H1 (cell line): Measurements from ENCODE around the gene ZNF488. TPM values are rescaled to one million over a fixed set of nuclear protein-coding genes. Genes with fewer than 3 reads are reported as not detected.

ENCODE experiments used
- CTCF ChIA-PET: fragments of 300-600 bp; sonication (Branson Sonifier 250); formaldehyde crosslinking; loops from one replicate; lab custom pipeline; 2021; ENCODE audit not compliant: partially characterized antibody; lab: Charles Lee
- POLR2A ChIA-PET: fragments of 300-600 bp; sonication (Branson Sonifier 250); formaldehyde crosslinking; loops from one replicate; lab custom pipeline; 2021; ENCODE audit warnings: inconsistent platforms; ENCODE audit not compliant: partially characterized antibody; lab: Charles Lee
- DNase-seq, 2 experiments: peaks; one replicate each; pipeline versions ENCODE4 v3.0.0 to v3.0.0-alpha.2; 2010 to 2022; ENCODE audit warnings: low spot score in 2 of 2, low read depth in 1 of 2, mixed read lengths in 1 of 2
- FAIRE-seq: peaks from 2 replicates; lab custom pipeline; 2011; peaks lifted over from hg19 to GRCh38; lab: Jason Lieb, UNC
- H2AFZ ChIP-seq: 2 replicates; pipeline ENCODE4 v1.8.1; 2012; ENCODE audit warnings: low read length, inconsistent platforms
- H2AK5ac ChIP-seq: 2 replicates; pipeline ENCODE4 v1.6.1; 2013; ENCODE audit warnings: low read depth, low read length
- H2BK120ac ChIP-seq: replicated peaks from 2 replicates; pipeline ENCODE3; 2013; ENCODE audit warnings: low read depth, low read length, inconsistent platforms
- H2BK12ac ChIP-seq: 2 replicates; pipeline ENCODE4 v1.6.1; 2013; ENCODE audit warnings: low read depth, low read length
- H2BK15ac ChIP-seq: 2 replicates; pipeline ENCODE4 v1.6.1; 2013; ENCODE audit warnings: low read length
- H2BK20ac ChIP-seq: 2 replicates; pipeline ENCODE4 v1.6.1; 2013; ENCODE audit warnings: low read length
- H2BK5ac ChIP-seq: 2 replicates; pipeline ENCODE4 v1.6.1; 2013; ENCODE audit warnings: low read depth, low read length
- H3K14ac ChIP-seq: 2 replicates; pipeline ENCODE4 v1.6.1; 2013; ENCODE audit warnings: inconsistent platforms; ENCODE audit not compliant: insufficient read length
- H3K18ac ChIP-seq: 2 replicates; pipeline ENCODE4 v1.6.1; 2013; ENCODE audit warnings: low read length; ENCODE audit errors: extremely low read depth
- H3K23ac ChIP-seq: 2 replicates; pipeline ENCODE4 v1.6.1; 2013; ENCODE audit warnings: inconsistent platforms; ENCODE audit not compliant: insufficient read length
- H3K23me2 ChIP-seq: 2 replicates; pipeline ENCODE4 v1.6.1; 2013; ENCODE audit warnings: low read depth, low read length
- H3K27ac ChIP-seq: 2 replicates; pipeline ENCODE4 v1.6.1; 2011; ENCODE audit warnings: low read depth, low read length, inconsistent platforms
- H3K27me3 ChIP-seq, 4 experiments: replicated peaks in 1 of 4; 1 replicate in 1 of 4; 2 replicates in 3 of 4; pipeline versions ENCODE4 v1.6.1 to v1.8.1; 2011 to 2013; ENCODE audit warnings: low read length in 3 of 4, mild to moderate bottlenecking in 3 of 4, inconsistent platforms in 2 of 4, mixed read lengths in 2 of 4, moderate library complexity in 1 of 4; ENCODE audit not compliant: control insufficient read depth in 3 of 4, insufficient read depth in 3 of 4; ENCODE audit errors: extremely low read depth in 1 of 4
- H3K36me3 ChIP-seq, 4 experiments: 2 replicates each; pipeline versions ENCODE4 v1.6.1 to v1.8.1; 2011 to 2013; ENCODE audit warnings: mild to moderate bottlenecking in 4 of 4, low read length in 3 of 4, moderate library complexity in 2 of 4, control low read depth in 1 of 4, inconsistent platforms in 1 of 4; ENCODE audit not compliant: insufficient read depth in 4 of 4, control insufficient read depth in 2 of 4
- H3K4ac ChIP-seq: replicated peaks from 2 replicates; pipeline ENCODE3; 2013; ENCODE audit warnings: low read length, low read depth, mixed read lengths, inconsistent platforms; ENCODE audit not compliant: insufficient read length
- H3K4me1 ChIP-seq, 4 experiments: replicated peaks in 1 of 4; 1 replicate in 1 of 4; 2 replicates in 3 of 4; pipeline versions ENCODE4 v1.6.1 to v1.8.1; 2011 to 2013; ENCODE audit warnings: low read length in 3 of 4, inconsistent platforms in 2 of 4, mixed read lengths in 1 of 4; ENCODE audit not compliant: insufficient read depth in 4 of 4, control insufficient read depth in 3 of 4
- H3K4me2 ChIP-seq, 2 experiments: 2 replicates each; pipeline versions ENCODE4 v1.6.1 to v1.8.1; 2011 to 2013; ENCODE audit warnings: low read depth in 2 of 2, low read length in 2 of 2, control low read depth in 1 of 2, inconsistent platforms in 1 of 2, mild to moderate bottlenecking in 1 of 2; ENCODE audit not compliant: insufficient read depth in 1 of 2
- H3K4me3 ChIP-seq, 4 experiments: fragments of 200-600, 300-600 bp in 1 of 4; sonication (generic), shearing (Covaris generic), sonication (Bioruptor Twin) in 1 of 4; 2 replicates each; pipeline versions ENCODE4 v1.5.1 to v1.8.1; 2011 to 2016; ENCODE audit warnings: low read length in 4 of 4, low read depth in 3 of 4, control low read depth in 2 of 4, inconsistent platforms in 2 of 4, mild to moderate bottlenecking in 2 of 4, mixed read lengths in 1 of 4, moderate library complexity in 1 of 4; ENCODE audit not compliant: insufficient read depth in 2 of 4; ENCODE audit errors: extremely low read depth in 1 of 4
- H3K56ac ChIP-seq: replicated peaks from 2 replicates; pipeline ENCODE3; 2013; ENCODE audit warnings: low read depth, mild to moderate bottlenecking, mixed read lengths, low read length, inconsistent platforms; ENCODE audit not compliant: insufficient read length
- H3K79me1 ChIP-seq: 2 replicates; pipeline ENCODE4 v1.6.1; 2013; ENCODE audit warnings: low read depth, low read length, control low read depth
- H3K79me2 ChIP-seq, 2 experiments: 2 replicates each; pipeline versions ENCODE4 v1.6.1 to v1.8.1; 2012 to 2013; ENCODE audit warnings: low read length in 2 of 2, mild to moderate bottlenecking in 2 of 2, inconsistent platforms in 1 of 2; ENCODE audit not compliant: insufficient read depth in 2 of 2, control insufficient read depth in 1 of 2
- H3K9ac ChIP-seq, 4 experiments: replicated peaks in 1 of 4; 1 replicate in 1 of 4; 2 replicates in 3 of 4; pipeline versions ENCODE4 v1.6.1 to v1.8.1; 2011 to 2013; ENCODE audit warnings: low read depth in 3 of 4, low read length in 3 of 4, control low read depth in 2 of 4, mild to moderate bottlenecking in 2 of 4, moderate library complexity in 2 of 4, inconsistent platforms in 1 of 4; ENCODE audit errors: extremely low read depth in 1 of 4
- H3K9me3 ChIP-seq, 2 experiments: 2 replicates each; pipeline versions ENCODE4 v1.6.1 to v1.8.1; 2012 to 2013; ENCODE audit warnings: mild to moderate bottlenecking in 2 of 2, moderate library complexity in 2 of 2, control low read depth in 1 of 2, inconsistent platforms in 1 of 2, low read depth in 1 of 2, low read length in 1 of 2, mixed read lengths in 1 of 2; ENCODE audit not compliant: insufficient read depth in 2 of 2
- H4K20me1 ChIP-seq, 2 experiments: replicated peaks in 1 of 2; 2 replicates each; pipeline versions ENCODE3 to v1.8.1; 2011 to 2013; ENCODE audit warnings: inconsistent platforms in 2 of 2, low read length in 2 of 2, mild to moderate bottlenecking in 1 of 2; ENCODE audit not compliant: insufficient read depth in 2 of 2, control insufficient read depth in 1 of 2
- H4K5ac ChIP-seq: 2 replicates; pipeline ENCODE4 v1.6.1; 2013; ENCODE audit warnings: low read length, low read depth, mixed read lengths, inconsistent platforms; ENCODE audit not compliant: insufficient read length
- H4K8ac ChIP-seq: 2 replicates; pipeline ENCODE4 v1.8.0; 2013; ENCODE audit warnings: mild to moderate bottlenecking, moderate library complexity, low read length, inconsistent platforms; ENCODE audit not compliant: insufficient read depth; ENCODE audit errors: extremely low read depth
- H4K91ac ChIP-seq: replicated peaks from 2 replicates; pipeline ENCODE3; 2013; ENCODE audit warnings: low read length, mixed read lengths, inconsistent platforms; ENCODE audit not compliant: insufficient read length
- CBX5 ChIP-seq: fragments of 300-800, 300-1000 bp; sonication (generic); IDR thresholded peaks from 2 replicates; pipeline ENCODE4 v1.7.1; 2016; ENCODE audit warnings: antibody characterized with exemption, low read length, low read depth
- CREB1 ChIP-seq: IDR thresholded peaks from 2 replicates; pipeline ENCODE4 v1.6.1; 2012; ENCODE audit warnings: inconsistent platforms
- EGR1 ChIP-seq: IDR thresholded peaks from 2 replicates; pipeline ENCODE4 v1.6.1; 2011; ENCODE audit warnings: low read depth, low read length, borderline replicate concordance
- FOSL1 ChIP-seq: IDR thresholded peaks from 2 replicates; pipeline ENCODE4 v1.6.1; 2011; ENCODE audit warnings: mild to moderate bottlenecking, low read depth, low read length, moderate library complexity; ENCODE audit not compliant: insufficient read depth
- SIN3A ChIP-seq, 2 experiments: IDR thresholded peaks in 1 of 2; conservative IDR thresholded peaks in 1 of 2; 2 replicates each; pipeline ENCODE4 v1.6.1; 2011 to 2012; ENCODE audit warnings: low read length in 2 of 2, improper control_type of control experiment in 1 of 2, low read depth in 1 of 2, mild to moderate bottlenecking in 1 of 2
- TAF1 ChIP-seq: IDR thresholded peaks from 2 replicates; pipeline ENCODE4 v1.6.1; 2011; ENCODE audit warnings: mild to moderate bottlenecking, low read depth, low read length
- TEAD4 ChIP-seq: IDR thresholded peaks from 2 replicates; pipeline ENCODE4 v1.6.1; 2012; ENCODE audit warnings: low read depth, low read length, inconsistent platforms, mixed read lengths
- YY1 ChIP-seq: IDR thresholded peaks from 2 replicates; pipeline ENCODE4 v1.6.1; 2011; ENCODE audit warnings: low read depth, mild to moderate bottlenecking, low read length
- WGBS, 2 experiments: shearing (Covaris generic) in 1 of 2; methylation state at CpG; one replicate each; pipeline versions ENCODE4 v1.1.6 to v1.1.7; 2013 to 2015; ENCODE audit warnings: low lambda C conversion rate in 2 of 2, mixed read lengths in 2 of 2, inconsistent platforms in 1 of 2, low coverage in 1 of 2, missing lambda C conversion rate in 1 of 2; ENCODE audit not compliant: insufficient replicate concordance in 2 of 2, insufficient coverage in 1 of 2, insufficient read length in 1 of 2; ENCODE audit errors: extremely low coverage in 1 of 2, missing lambda C conversion rate in 1 of 2; 5-methylcytosine and 5-hydroxymethylcytosine counted together
- polyA plus RNA-seq, 7 experiments: library from polyadenylated mRNA; depleted of rRNA in 3 of 7; stranded (reverse) in 5 of 7; unstranded in 2 of 7; fragments of >200 nt in 5 of 7; fragments of 200-250 nt in 2 of 7; gene quantifications; 1 replicate in 5 of 7; 2 replicates in 1 of 7; 4 replicates in 1 of 7; pipeline versions ENCODE4 v1.2.1 to v1.2.3, GENCODE V29; 2011 to 2013; ENCODE audit warnings: missing spikeins in 2 of 7, mixed read lengths in 2 of 7
- total RNA-seq: library from RNA; stranded (reverse); fragmentation: NEBNext Ultra II Directional; extraction: Animal tissue kit (Norgen Biotek cat#: 25700); gene quantifications from 2 replicates; pipeline ENCODE4 v1.2.1, GENCODE V29; 2021
- TF ChIP-seq, protein P1 (sequence below): IDR thresholded peaks from 2 replicates; pipeline ENCODE4 v1.6.1; 2012; ENCODE audit warnings: inconsistent platforms

ZNF488 gene
- total and polyA plus RNA-seq, 2 of the 8 experiments (the other 6 are each of a cell fraction or from before 2014, with no cell fraction given): 7.9 to 11.4 TPM

- ChIA-PET POLR2A (no interaction called here), CTCF (interaction anchor here (1.0 kb wide), 1 partner anchor 40 kb away, joined by 3 read pairs; no protein-coding TSS in a partner anchor)
- H2BK120ac ChIP-seq: no peak overlapping the region
- H3K27me3 ChIP-seq: no peaks in the 10 kb centered on the region; a peak in 1 of 7 replicates
- no peaks in the 10 kb centered on the region for H3K9me3 ChIP-seq
- H3K9ac ChIP-seq: no peak overlapping the region
- H2BK15ac ChIP-seq: 0 out of 2 replicates have a peak overlapping the region, but pooled peaks have one; percentile 34
- H4K91ac ChIP-seq: no peak overlapping the region
- H3K79me2 ChIP-seq: no peaks in the 10 kb centered on the region
- H2AK5ac ChIP-seq: no peak overlapping the region
- no peak overlapping the region for H3K4ac ChIP-seq
- no peak overlapping the region for H3K4me3 ChIP-seq
- no peaks in the 10 kb centered on the region for H3K23me2 ChIP-seq
- no peak overlapping the region for H3K4me2 ChIP-seq
- no peak overlapping the region for H4K5ac ChIP-seq
- H3K36me3 ChIP-seq: no peaks in the 10 kb centered on the region
- H2AFZ ChIP-seq: no peak overlapping the region
- H3K79me1 ChIP-seq: no peaks in the 10 kb centered on the region
- no peak overlapping the region for H3K14ac ChIP-seq
- H3K23ac ChIP-seq: no peak overlapping the region
- H2BK20ac ChIP-seq: no peak overlapping the region
- H4K8ac ChIP-seq: no peak overlapping the region
- FAIRE-seq (no peak), DNase-seq (no peak)
- H4K20me1 ChIP-seq: no peaks in the 10 kb centered on the region
- no peak overlapping the region for H2BK5ac ChIP-seq
- peaks cover 7 to 27% (median 20%) of the 10 kb centered on the region in 4 experiments for H3K4me1 ChIP-seq
- no peak overlapping the region; the same call in 1 of the 2 replicates for H2BK12ac ChIP-seq
- H3K27ac ChIP-seq: no peak overlapping the region
- no peak overlapping the region for H3K56ac ChIP-seq
- TF ChIP-seq, protein P1, sequence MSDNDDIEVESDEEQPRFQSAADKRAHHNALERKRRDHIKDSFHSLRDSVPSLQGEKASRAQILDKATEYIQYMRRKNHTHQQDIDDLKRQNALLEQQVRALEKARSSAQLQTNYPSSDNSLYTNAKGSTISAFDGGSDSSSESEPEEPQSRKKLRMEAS: no peak
- TF ChIP-seq CBX5: no peak
- TF ChIP-seq TAF1: no peak
- no peak for TF ChIP-seq EGR1
- TF ChIP-seq SIN3A (conservative IDR thresholded peaks at IDR 0.05 in 1 of 2, IDR thresholded peaks at IDR 0.05 in 1 of 2; ENCODE audit: low read depth in 1 of 2, low read length in 2 of 2): no peak
- TF ChIP-seq TEAD4: no peak
- no peak for TF ChIP-seq CREB1
- TF ChIP-seq YY1: no peak
- no peak for TF ChIP-seq FOSL1
- TF ChIP-seq, all 59 proteins: peak for 0
- WGBS, 2 experiments: 94% methylated on average over 2 of the region's 2 CpGs; no CpG with 5 or more reads in 1 of the 2 experiments
- no peak overlapping the region for H3K18ac ChIP-seq
Observed at GRCh38 chr10:47400251-47400650, 16.2 kb upstream of the ZNF488 start.
